GM06990 (cell line): Measurements from ENCODE around the gene CRADD.
A peak's percentile ranks its signal among the peaks of the same experiment; 100 is the strongest.

ENCODE experiments used
- DNase-seq: peaks from one replicate; pipeline ENCODE4 v3.0.0-alpha.2; 2011; ENCODE audit not compliant: insufficient read length; ENCODE audit errors: extremely low read depth
- H3K27me3 ChIP-seq: replicated peaks from 2 replicates; pipeline ENCODE4 v1.6.0; 2011; ENCODE audit warnings: low read length; ENCODE audit not compliant: control insufficient read depth, insufficient read depth
- H3K36me3 ChIP-seq: 2 replicates; pipeline ENCODE4 v1.5.1; 2011; ENCODE audit warnings: low read length; ENCODE audit not compliant: control insufficient read depth, insufficient read depth
- H3K4me3 ChIP-seq: replicated peaks from 2 replicates; pipeline ENCODE4 v1.5.1; 2011; ENCODE audit warnings: low read depth, mild to moderate bottlenecking, control low read depth, low read length
- TF ChIP-seq, protein P1 (sequence below): IDR thresholded peaks from 2 replicates; pipeline ENCODE4 v1.5.1; 2011; ENCODE audit warnings: low read length, control low read depth, mild to moderate bottlenecking, inconsistent platforms; ENCODE audit not compliant: insufficient read depth, poor library complexity, severe bottlenecking

Gene CRADD

GRCh38 chr12:93846936-93847516 lies 169.9 kb downstream of the CRADD start:
- TF ChIP-seq, protein P1, sequence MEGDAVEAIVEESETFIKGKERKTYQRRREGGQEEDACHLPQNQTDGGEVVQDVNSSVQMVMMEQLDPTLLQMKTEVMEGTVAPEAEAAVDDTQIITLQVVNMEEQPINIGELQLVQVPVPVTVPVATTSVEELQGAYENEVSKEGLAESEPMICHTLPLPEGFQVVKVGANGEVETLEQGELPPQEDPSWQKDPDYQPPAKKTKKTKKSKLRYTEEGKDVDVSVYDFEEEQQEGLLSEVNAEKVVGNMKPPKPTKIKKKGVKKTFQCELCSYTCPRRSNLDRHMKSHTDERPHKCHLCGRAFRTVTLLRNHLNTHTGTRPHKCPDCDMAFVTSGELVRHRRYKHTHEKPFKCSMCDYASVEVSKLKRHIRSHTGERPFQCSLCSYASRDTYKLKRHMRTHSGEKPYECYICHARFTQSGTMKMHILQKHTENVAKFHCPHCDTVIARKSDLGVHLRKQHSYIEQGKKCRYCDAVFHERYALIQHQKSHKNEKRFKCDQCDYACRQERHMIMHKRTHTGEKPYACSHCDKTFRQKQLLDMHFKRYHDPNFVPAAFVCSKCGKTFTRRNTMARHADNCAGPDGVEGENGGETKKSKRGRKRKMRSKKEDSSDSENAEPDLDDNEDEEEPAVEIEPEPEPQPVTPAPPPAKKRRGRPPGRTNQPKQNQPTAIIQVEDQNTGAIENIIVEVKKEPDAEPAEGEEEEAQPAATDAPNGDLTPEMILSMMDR, result no peak
- peak; percentile 25 for DNase-seq
- Histone ChIP-seq H3K27me3 (no peaks in the 10 kb centered on the region), H3K4me3 (no peak overlapping the region), H3K36me3 (no peaks in the 10 kb centered on the region)

- TF ChIP-seq, protein P1, result no peak
- no peaks in the 10 kb centered on the region for H3K36me3 ChIP-seq
- H3K4me3 ChIP-seq, result no peak overlapping the region
- peak; percentile 83 for DNase-seq
- no peaks in the 10 kb centered on the region for H3K27me3 ChIP-seq
Observed at GRCh38 chr12:93847517-93848474, 170.6 kb downstream of the CRADD start.

DNA sequence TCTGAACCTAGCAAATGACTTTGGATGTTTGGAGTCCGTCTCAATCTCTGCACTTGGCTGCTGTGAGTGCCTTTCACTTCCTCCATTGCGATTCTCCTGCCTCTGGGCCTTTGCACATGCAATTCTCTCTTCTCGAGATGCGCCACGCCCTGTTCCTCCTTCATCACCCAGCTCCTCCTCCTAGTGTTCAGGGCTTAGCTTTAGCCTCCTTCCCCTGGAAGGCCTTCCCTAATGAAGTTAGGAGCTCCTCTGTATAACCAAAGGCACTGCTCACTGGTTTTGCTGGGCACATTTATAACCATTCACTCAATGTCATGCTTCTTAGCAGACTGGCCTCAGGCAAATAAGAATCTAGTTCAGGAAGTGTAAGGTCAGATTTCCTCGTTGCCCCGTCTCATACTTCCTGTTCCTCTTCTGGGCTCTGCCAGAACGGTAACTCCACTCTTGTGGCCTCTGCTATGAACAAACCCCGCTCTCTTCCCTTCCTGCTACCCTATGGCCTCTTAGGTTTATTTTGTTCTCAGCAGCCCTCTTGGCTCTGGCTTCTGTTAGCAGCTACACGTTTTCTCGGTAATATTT lies 171.4 kb downstream of the CRADD start:
- TF ChIP-seq, protein P1, result no peak
- Histone ChIP-seq H3K4me3 (no peak overlapping the region), H3K36me3 (no peaks in the 10 kb centered on the region), H3K27me3 (no peaks in the 10 kb centered on the region)
- DNase-seq, result peak; percentile 25

- peak; percentile 4 for DNase-seq
- no peaks in the 10 kb centered on the region for H3K27me3 ChIP-seq
- TF ChIP-seq, protein P1, result no peak
- no peak overlapping the region for H3K4me3 ChIP-seq
- no peaks in the 10 kb centered on the region for H3K36me3 ChIP-seq
Observed at GRCh38 chr12:93849946-93850345, 172.8 kb downstream of the CRADD start.

GRCh38 chr12:93850481-93851256 lies 173.5 kb downstream of the CRADD start:
- H3K36me3 ChIP-seq, result no peaks in the 10 kb centered on the region
- TF ChIP-seq, protein P1, result no peak
- no peak overlapping the region for H3K4me3 ChIP-seq
- DNase-seq, result no peak
- H3K27me3 ChIP-seq, result no peaks in the 10 kb centered on the region
